Erythroblast (primary cell): ENCODE data around the gene THBS4.

Source experiments
- GATA1 ChIP-seq: IDR thresholded peaks from 2 replicates; pipeline ENCODE4 v1.6.1; 2011; ENCODE audit warnings: low read depth, mild to moderate bottlenecking, control low read depth, low read length, moderate library complexity
- POLR2A ChIP-seq: IDR thresholded peaks from 2 replicates; pipeline ENCODE4 v1.6.1; 2011; ENCODE audit warnings: mild to moderate bottlenecking, low read length

DNA sequence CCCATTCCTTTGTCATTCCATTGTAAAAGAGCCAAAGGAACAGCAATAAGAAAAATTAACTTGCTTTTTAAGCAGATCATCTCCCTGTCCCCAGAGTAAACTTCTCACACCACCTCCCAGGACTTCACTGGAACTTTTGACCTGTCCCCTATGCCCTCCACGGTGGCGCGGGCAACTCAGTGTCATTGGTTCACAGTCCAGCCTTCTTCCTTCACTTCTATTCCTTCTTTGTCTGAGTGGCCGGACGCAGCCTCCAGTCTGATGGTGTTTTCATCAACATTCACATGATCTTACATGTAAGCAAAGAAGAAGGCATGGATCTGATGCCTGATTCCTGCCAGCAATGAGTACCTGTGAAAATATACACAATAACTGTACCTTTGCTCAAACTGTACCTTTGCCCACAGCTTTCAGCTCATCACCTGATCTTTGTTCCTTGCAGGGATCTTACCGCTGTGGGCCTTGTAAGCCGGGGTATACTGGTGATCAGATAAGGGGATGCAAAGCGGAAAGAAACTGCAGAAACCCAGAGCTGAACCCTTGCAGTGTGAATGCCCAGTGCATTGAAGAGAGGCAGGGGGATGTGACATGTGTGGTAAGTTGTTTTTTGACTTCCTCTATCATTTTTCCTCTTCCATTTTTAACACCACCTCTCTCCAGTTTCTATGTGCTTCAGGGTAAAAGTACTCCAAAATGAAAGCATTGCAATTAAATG is 32.5 kb downstream of the THBS4 start:
- no peak for TF ChIP-seq POLR2A
- no peak for TF ChIP-seq GATA1
